IgD-negative memory B cell (primary cell): ENCODE results near the gene PCSK5. TPM values are rescaled to one million over a fixed set of nuclear protein-coding genes. Genes with fewer than 3 reads are reported as not detected.
"Not testable (repeated sequence)": the region's sequence is repeated elsewhere in the genome, so short reads cannot be mapped to it uniquely, and the experiment has no call there.

Source experiments
- H3K27ac Mint-ChIP-seq, 3 donors: one replicate each; pipeline ENCODE4 v1.8.0; 2020 to 2022; ENCODE audit warnings: mild to moderate bottlenecking in 3 of 3, mixed read lengths in 3 of 3, moderate library complexity in 1 of 3
- H3K27me3 Mint-ChIP-seq: one replicate; pipeline ENCODE4 v1.8.0; 2021; ENCODE audit warnings: mixed read lengths
- H3K36me3 Mint-ChIP-seq: one replicate; pipeline ENCODE4 v1.8.0; 2020; ENCODE audit warnings: mild to moderate bottlenecking, mixed read lengths
- H3K4me1 Mint-ChIP-seq, 3 donors: one replicate each; pipeline ENCODE4 v1.8.0; 2020 to 2022; ENCODE audit warnings: mixed read lengths in 3 of 3, mild to moderate bottlenecking in 1 of 3
- H3K4me3 Mint-ChIP-seq, 4 donors: one replicate each; pipeline ENCODE4 v1.8.0; 2020 to 2022; ENCODE audit warnings: mild to moderate bottlenecking in 4 of 4, mixed read lengths in 4 of 4, moderate library complexity in 3 of 4
- H3K9me3 Mint-ChIP-seq, 3 donors: one replicate each; pipeline ENCODE4 v1.8.0; 2020 to 2021; ENCODE audit warnings: mixed read lengths in 3 of 3, mild to moderate bottlenecking in 1 of 3
- polyA plus RNA-seq: library from polyadenylated mRNA; unstranded; fragments of 300-500 nt; fragmentation: Illumina TruSeq; gene quantifications from one replicate; pipeline ENCODE4 v1.2.3, GENCODE V29; 2021

PCSK5 gene
- polyA plus RNA-seq, 1 donor from 2014 or later: 0.18 TPM

DNA sequence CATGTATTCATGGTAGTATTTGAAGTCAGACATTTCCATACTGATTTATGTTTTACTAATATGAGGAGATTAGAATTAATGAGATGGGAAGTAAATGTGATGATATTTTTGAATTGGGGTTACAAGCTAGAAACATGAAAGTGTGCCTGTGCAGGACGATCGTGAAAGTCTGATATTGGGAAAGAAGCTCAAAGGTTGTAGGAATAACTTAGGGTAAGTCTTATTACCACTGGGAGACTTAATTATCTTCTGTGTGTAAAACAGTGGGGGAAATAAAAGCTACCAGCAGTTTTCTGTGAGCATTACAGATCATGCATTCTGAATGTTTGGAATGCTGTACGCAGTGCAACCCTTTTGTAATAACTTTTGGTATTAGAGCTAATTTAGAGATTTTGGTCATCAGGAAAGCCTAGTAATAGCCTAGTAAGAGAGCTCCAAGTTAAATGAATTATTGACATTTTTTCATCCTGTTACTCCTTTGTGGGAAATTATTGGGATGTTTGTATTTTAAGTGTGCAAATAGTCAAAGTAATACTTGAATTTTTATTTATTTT, 153.9 kb downstream of the PCSK5 start:
- no peaks in the 10 kb centered on the region for H3K36me3 Mint-ChIP-seq
- H3K4me1 Mint-ChIP-seq: no peaks in the 10 kb centered on the region

GRCh38 chr9:76045221-76045620, 154.7 kb downstream of the PCSK5 start:
- Mint-ChIP-seq H3K4me1 (no peaks in the 10 kb centered on the region), H3K4me3 (no peak overlapping the region), H3K27ac (no peak overlapping the region), H3K9me3 (peaks cover 0 to 2% (median 0%) of the 10 kb centered on the region in 3 donors), H3K36me3 (no peaks in the 10 kb centered on the region), H3K27me3 (no peaks in the 10 kb centered on the region)

More for the DNA sequence above, 153.9 kb downstream of the PCSK5 start:
- no peak overlapping the region for H3K27ac Mint-ChIP-seq
- H3K27me3 Mint-ChIP-seq: no peaks in the 10 kb centered on the region
- no peak overlapping the region for H3K4me3 Mint-ChIP-seq
- H3K9me3 Mint-ChIP-seq: peaks cover 0 to 2% (median 0%) of the 10 kb centered on the region in 3 donors

DNA sequence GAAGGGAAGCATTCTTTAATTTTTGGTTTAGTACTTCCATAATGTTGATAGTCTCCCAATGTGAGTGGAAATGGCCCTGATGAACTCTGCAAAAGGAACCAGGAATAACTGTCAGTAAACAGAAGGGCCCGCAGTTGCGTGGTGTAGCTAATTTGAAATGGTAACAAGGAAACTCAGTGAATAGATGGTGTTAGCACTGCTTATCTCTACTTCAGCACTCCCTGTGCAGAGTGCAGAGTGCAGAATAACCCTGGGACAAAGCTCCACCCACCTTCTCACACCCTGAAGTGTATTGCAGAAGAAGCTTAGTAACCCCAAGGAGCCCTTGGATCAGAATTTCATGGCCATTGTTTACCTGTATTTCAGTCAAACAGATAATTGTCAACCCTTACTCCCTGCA, 158.9 kb downstream of the PCSK5 start:
- Mint-ChIP-seq H3K27me3 (no peaks in the 10 kb centered on the region), H3K9me3 (peaks cover 1 to 7% (median 4%) of the 10 kb centered on the region in 3 donors), H3K27ac (no peak overlapping the region), H3K36me3 (no peaks in the 10 kb centered on the region), H3K4me3 (no peak overlapping the region), H3K4me1 (no peaks in the 10 kb centered on the region)

- Mint-ChIP-seq H3K27me3 (no peaks in the 10 kb centered on the region), H3K36me3 (no peaks in the 10 kb centered on the region), H3K4me3 (no peak overlapping the region), H3K9me3 (peaks cover 1 to 3% (median 2%) of the 10 kb centered on the region in 3 donors), H3K27ac (no peak overlapping the region), H3K4me1 (no peaks in the 10 kb centered on the region)
Measured at GRCh38 chr9:76067696-76068095, 177.2 kb downstream of the PCSK5 start.

DNA sequence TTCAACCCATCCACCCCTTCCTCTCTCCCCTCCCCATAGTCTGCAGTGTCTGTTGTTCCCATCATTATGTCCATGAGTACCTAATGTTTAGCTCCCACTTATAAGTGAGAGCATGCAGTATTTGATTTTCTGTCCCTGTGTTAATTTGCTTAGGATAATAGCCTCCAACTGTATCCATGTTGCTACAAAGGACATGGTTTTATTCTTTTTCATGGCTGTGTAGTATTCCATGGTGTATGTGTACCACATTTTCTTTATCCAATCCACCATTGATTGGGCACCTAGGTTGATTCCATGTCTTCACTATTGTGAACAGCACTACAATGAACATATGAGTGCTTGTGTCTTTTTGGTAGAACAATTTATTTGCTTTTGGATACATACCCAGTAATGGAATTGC, 187.1 kb downstream of the PCSK5 start:
- H3K4me3 Mint-ChIP-seq: no peak overlapping the region
- H3K36me3 Mint-ChIP-seq: no peaks in the 10 kb centered on the region
- no peak overlapping the region for H3K27ac Mint-ChIP-seq
- peaks cover 3 to 15% (median 6%) of the 10 kb centered on the region in 3 donors for H3K9me3 Mint-ChIP-seq
- H3K27me3 Mint-ChIP-seq: no peaks in the 10 kb centered on the region
- H3K4me1 Mint-ChIP-seq: no peaks in the 10 kb centered on the region

- not testable (repeated sequence) for H3K27ac Mint-ChIP-seq, H3K27me3 Mint-ChIP-seq, H3K4me3 Mint-ChIP-seq, H3K4me1 Mint-ChIP-seq, H3K36me3 Mint-ChIP-seq
- peaks cover 2 to 15% (median 6%) of the 10 kb centered on the region in 3 donors for H3K9me3 Mint-ChIP-seq
Measured at GRCh38 chr9:76081281-76081680, 190.8 kb downstream of the PCSK5 start.

GRCh38 chr9:76082057-76082456, 191.6 kb downstream of the PCSK5 start:
- Mint-ChIP-seq H3K27me3 (no peaks in the 10 kb centered on the region), H3K4me3 (no peak overlapping the region), H3K9me3 (peaks cover 2 to 15% (median 6%) of the 10 kb centered on the region in 3 donors), H3K27ac (no peak overlapping the region), H3K4me1 (no peaks in the 10 kb centered on the region), H3K36me3 (no peaks in the 10 kb centered on the region)

DNA sequence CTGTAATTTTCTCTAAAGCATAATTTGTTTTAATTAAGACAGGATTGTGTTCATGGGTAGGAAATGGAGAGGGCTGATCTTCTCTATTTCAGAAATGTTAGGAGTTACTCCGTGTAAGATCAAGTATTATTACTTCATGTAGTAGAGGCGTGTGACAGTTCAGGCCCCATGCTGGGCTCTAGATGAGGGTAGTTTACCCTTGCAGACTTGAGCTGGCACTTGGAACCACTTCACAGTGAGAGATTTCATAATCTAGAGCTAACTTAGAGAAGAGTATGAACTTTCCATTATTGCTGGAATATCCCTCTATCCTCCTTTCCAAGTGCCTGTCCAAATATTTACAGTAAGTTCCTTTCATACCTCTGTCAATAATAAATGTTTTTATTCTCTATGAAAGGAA, 195.1 kb downstream of the PCSK5 start:
- H3K27me3 Mint-ChIP-seq: no peaks in the 10 kb centered on the region
- H3K36me3 Mint-ChIP-seq: no peaks in the 10 kb centered on the region
- H3K27ac Mint-ChIP-seq: no peak overlapping the region
- peaks cover 0 to 4% (median 0%) of the 10 kb centered on the region in 3 donors for H3K9me3 Mint-ChIP-seq
- H3K4me3 Mint-ChIP-seq: no peak overlapping the region
- H3K4me1 Mint-ChIP-seq: no peaks in the 10 kb centered on the region

- Mint-ChIP-seq H3K27ac (no peak overlapping the region), H3K36me3 (no peaks in the 10 kb centered on the region), H3K4me1 (no peaks in the 10 kb centered on the region), H3K9me3 (peaks cover 0 to 4% (median 0%) of the 10 kb centered on the region in 3 donors), H3K27me3 (no peaks in the 10 kb centered on the region), H3K4me3 (no peak overlapping the region)
Measured at GRCh38 chr9:76086539-76086938, 196.1 kb downstream of the PCSK5 start.

GRCh38 chr9:76087976-76088375, 197.5 kb downstream of the PCSK5 start:
- Mint-ChIP-seq H3K27ac (no peak overlapping the region), H3K27me3 (no peaks in the 10 kb centered on the region), H3K9me3 (no peaks in the 10 kb centered on the region), H3K36me3 (no peaks in the 10 kb centered on the region), H3K4me1 (no peaks in the 10 kb centered on the region), H3K4me3 (no peak overlapping the region)

DNA sequence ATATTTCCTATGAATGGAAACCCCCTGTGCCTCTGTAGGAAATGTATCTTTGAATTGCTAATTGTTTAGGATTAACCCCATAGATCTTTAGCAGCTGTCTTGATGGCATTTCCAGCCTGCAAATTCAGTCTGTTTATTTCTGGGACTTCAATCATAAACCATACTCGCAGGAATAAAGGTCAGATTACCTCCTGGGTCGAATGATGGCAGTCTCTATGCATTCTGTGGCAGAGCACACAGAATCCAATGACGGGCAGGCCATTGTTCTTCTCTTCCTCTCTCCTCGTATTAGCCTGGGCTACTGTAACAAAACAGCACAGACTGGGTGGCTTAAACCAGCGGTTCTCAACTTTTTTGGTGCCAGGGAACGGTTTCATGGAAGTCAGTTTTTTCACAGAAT, 199.9 kb downstream of the PCSK5 start:
- H3K4me1 Mint-ChIP-seq: no peaks in the 10 kb centered on the region
- H3K27me3 Mint-ChIP-seq: no peaks in the 10 kb centered on the region
- H3K4me3 Mint-ChIP-seq: no peak overlapping the region
- H3K36me3 Mint-ChIP-seq: no peaks in the 10 kb centered on the region
- H3K27ac Mint-ChIP-seq: no peak overlapping the region
- H3K9me3 Mint-ChIP-seq: no peaks in the 10 kb centered on the region

- Mint-ChIP-seq H3K4me1 (no peaks in the 10 kb centered on the region), H3K27me3 (no peaks in the 10 kb centered on the region), H3K27ac (no peak overlapping the region), H3K9me3 (no peaks in the 10 kb centered on the region), H3K4me3 (no peak overlapping the region), H3K36me3 (no peaks in the 10 kb centered on the region)
Measured at GRCh38 chr9:76090909-76091308, 200.4 kb downstream of the PCSK5 start.

- no peaks in the 10 kb centered on the region for H3K4me1 Mint-ChIP-seq
- no peak overlapping the region for H3K4me3 Mint-ChIP-seq
- no peaks in the 10 kb centered on the region for H3K27me3 Mint-ChIP-seq
- no peak overlapping the region for H3K27ac Mint-ChIP-seq
- H3K36me3 Mint-ChIP-seq: no peaks in the 10 kb centered on the region
- H3K9me3 Mint-ChIP-seq: peaks cover 0 to 2% (median 0%) of the 10 kb centered on the region in 3 donors
Measured at GRCh38 chr9:76092572-76092971, 202.1 kb downstream of the PCSK5 start.

GRCh38 chr9:76095585-76095984, 205.1 kb downstream of the PCSK5 start:
- Mint-ChIP-seq H3K4me1 (no peaks in the 10 kb centered on the region), H3K27me3 (no peaks in the 10 kb centered on the region), H3K27ac (peak overlapping the region in 1 of 3 donors; percentile 85)

DNA sequence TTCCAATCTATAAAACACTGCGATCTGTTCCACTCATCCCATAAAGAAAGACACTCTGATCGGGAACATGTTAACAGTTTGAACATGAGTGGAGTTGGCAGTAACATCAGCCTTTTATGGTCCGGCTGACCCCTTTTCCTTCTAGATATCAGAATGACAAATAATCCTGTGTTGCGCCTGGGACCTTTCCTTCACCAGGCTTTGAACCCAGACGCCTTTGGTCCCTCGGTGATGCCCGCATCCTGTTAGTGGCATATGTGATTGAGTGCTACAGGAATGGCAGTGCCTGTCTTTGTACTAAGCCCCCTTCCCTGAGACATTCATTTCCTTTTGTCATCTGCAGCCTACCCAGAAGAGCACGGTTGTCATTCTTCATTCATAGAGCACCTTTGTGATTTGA, 209.0 kb downstream of the PCSK5 start:
- no peaks in the 10 kb centered on the region for H3K36me3 Mint-ChIP-seq

More at GRCh38 chr9:76095585-76095984, 205.1 kb downstream of the PCSK5 start:
- no peaks in the 10 kb centered on the region for H3K36me3 Mint-ChIP-seq
- H3K4me3 Mint-ChIP-seq: peak overlapping the region in 1 of 4 donors; percentile 1
- H3K9me3 Mint-ChIP-seq: peaks cover 0 to 2% (median 0%) of the 10 kb centered on the region in 3 donors

GRCh38 chr9:76101075-76101474, 210.6 kb downstream of the PCSK5 start:
- Mint-ChIP-seq H3K27me3 (no peaks in the 10 kb centered on the region), H3K27ac (no peak overlapping the region), H3K36me3 (no peaks in the 10 kb centered on the region), H3K4me3 (no peak overlapping the region), H3K4me1 (no peaks in the 10 kb centered on the region), H3K9me3 (peaks cover 0 to 2% (median 1%) of the 10 kb centered on the region in 3 donors)

More for the DNA sequence above, 209.0 kb downstream of the PCSK5 start:
- H3K4me3 Mint-ChIP-seq: no peak overlapping the region
- H3K27ac Mint-ChIP-seq: no peak overlapping the region
- peaks cover 0 to 2% (median 1%) of the 10 kb centered on the region in 3 donors for H3K9me3 Mint-ChIP-seq
- H3K4me1 Mint-ChIP-seq: no peaks in the 10 kb centered on the region
- H3K27me3 Mint-ChIP-seq: no peaks in the 10 kb centered on the region
